Measurements from ENCODE around the gene SIRT7. TPM values are rescaled to one million over a fixed set of nuclear protein-coding genes. Genes with fewer than 3 reads are reported as not detected.

SIRT7 gene
- total RNA-seq, 1 experiment from 2014 or later: 51.6 TPM

DNA sequence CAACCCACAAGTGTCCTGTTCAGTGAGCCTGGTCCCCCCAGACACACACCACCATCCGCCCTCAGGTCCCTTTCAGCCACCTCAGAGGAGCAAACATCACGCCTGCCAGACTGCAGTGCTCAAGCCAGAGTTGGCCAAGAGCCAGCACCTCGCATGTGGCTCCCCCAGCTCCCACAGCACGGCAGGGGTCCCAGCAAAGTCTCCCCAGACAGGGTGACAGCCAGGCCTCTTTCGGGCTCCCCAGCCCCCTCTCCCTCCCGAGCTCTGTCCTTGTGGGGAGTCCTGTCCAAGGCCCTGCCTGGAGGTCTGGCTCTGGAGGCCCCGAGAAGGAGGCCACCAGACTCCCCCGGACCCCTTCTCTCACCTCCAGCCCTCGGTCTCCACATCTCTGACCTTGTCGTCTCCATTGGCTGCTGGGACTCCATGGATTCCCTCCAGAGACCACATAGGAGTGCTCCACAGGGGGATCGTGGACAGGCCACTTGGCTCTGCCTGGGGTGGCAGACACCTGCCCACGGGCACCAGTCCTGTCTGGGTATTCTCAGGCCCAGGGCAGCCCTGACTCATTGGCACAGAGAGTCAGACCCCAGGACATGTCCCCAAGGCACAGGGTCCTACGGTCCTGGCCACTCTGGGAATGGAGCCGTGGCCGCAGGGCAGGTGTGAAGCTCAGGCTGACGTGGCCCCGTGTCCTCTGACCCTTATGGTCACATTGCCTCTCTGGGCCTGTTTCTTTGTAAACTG is 30.8 kb upstream of the SIRT7 start:
- H3K4me3 ChIP-seq (ENCODE audit: low read length): no peak overlapping the region
- H2AFZ ChIP-seq (ENCODE audit: low read length): no peak overlapping the region
- CTCF ChIA-PET: no interaction called here
- no peaks in the 10 kb centered on the region for H3K36me3 ChIP-seq (ENCODE audit: low read depth, low read length)
- H3K27me3 ChIP-seq (ENCODE audit: low read length): no peaks in the 10 kb centered on the region
- no TSS peak for BruUV-seq (replicated peaks)
- no peak overlapping the region for H3K9ac ChIP-seq (ENCODE audit: low read length)
- no peak overlapping the region for H3K27ac ChIP-seq (ENCODE audit: low read length)
- no peaks in the 10 kb centered on the region for H3F3A ChIP-seq (ENCODE audit: low read length, unreplicated experiment)
- H4K20me1 ChIP-seq (ENCODE audit: low read length): no peaks in the 10 kb centered on the region
- POLR2A ChIA-PET (ENCODE audit: unreplicated experiment): no interaction called here
- no peak for TF ChIP-seq EZH2phosphoT487 (IDR thresholded peaks at IDR 0.05; ENCODE audit: borderline replicate concordance, low read length)
- TF ChIP-seq, protein P1, sequence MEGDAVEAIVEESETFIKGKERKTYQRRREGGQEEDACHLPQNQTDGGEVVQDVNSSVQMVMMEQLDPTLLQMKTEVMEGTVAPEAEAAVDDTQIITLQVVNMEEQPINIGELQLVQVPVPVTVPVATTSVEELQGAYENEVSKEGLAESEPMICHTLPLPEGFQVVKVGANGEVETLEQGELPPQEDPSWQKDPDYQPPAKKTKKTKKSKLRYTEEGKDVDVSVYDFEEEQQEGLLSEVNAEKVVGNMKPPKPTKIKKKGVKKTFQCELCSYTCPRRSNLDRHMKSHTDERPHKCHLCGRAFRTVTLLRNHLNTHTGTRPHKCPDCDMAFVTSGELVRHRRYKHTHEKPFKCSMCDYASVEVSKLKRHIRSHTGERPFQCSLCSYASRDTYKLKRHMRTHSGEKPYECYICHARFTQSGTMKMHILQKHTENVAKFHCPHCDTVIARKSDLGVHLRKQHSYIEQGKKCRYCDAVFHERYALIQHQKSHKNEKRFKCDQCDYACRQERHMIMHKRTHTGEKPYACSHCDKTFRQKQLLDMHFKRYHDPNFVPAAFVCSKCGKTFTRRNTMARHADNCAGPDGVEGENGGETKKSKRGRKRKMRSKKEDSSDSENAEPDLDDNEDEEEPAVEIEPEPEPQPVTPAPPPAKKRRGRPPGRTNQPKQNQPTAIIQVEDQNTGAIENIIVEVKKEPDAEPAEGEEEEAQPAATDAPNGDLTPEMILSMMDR (conservative IDR thresholded peaks at IDR 0.05; ENCODE audit: low read depth, low read length): no peak
- no peak for TF ChIP-seq EZH2 (IDR thresholded peaks at IDR 0.05; ENCODE audit: low read length, unreplicated experiment)
- no peak overlapping the region for H3K4me2 ChIP-seq (ENCODE audit: low read length)
- ATAC-seq (no peak), DNase-seq (no peak)
- no peaks in the 10 kb centered on the region for H3K79me2 ChIP-seq (ENCODE audit: low read length)
- no peaks in the 10 kb centered on the region for H3K9me3 ChIP-seq (ENCODE audit: low read length)
- intact Hi-C loops (cut with micrococcal nuclease): no loop called here
- no peaks in the 10 kb centered on the region for H3K9me2 ChIP-seq (replicated peaks; ENCODE audit: low read length)
- H3K4me1 ChIP-seq (ENCODE audit: insufficient read depth, low read length): no peaks in the 10 kb centered on the region

DNA sequence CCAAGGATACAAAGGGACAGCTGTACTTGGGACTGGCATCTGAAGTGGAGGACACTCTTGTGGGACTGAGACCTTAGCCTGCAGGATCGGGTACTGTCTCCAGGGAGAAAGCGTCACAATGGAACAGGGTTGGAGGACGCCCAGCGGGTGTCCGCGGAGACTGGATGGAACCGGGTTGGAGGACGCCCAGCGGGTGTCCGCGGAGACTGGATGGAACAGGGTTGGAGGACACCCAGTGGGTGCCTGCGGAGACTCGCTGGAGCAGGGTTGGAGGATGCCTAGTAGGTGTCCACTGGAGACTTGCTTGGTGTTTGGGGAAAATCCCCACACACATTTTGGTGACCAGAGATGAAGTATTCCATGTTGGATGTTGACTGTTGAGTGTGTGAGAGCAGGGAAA is 29.2 kb upstream of the SIRT7 start, which contains the start of gene MYADML2:
Gene MYADML2, minus strand, starts transcription at position 45 of the 400 bp plus-strand sequence. CDS start 5,492 bp downstream, outside the sequence.
- Histone ChIP-seq H4K20me1 (ENCODE audit: low read length) (no peaks in the 10 kb centered on the region), H3K79me2 (ENCODE audit: low read length) (no peaks in the 10 kb centered on the region), H3K9ac (ENCODE audit: low read length) (no peak within 1 kb of the TSS), H2AFZ (ENCODE audit: low read length) (no peak within 1 kb of the TSS), H3K36me3 (ENCODE audit: low read depth, low read length) (no peaks in the 10 kb centered on the region), H3K27me3 (ENCODE audit: low read length) (no peaks in the 10 kb centered on the region), H3K9me2 (replicated peaks; ENCODE audit: low read length) (no peaks in the 10 kb centered on the region), H3K4me3 (ENCODE audit: low read length) (no peak within 1 kb of the TSS), H3K27ac (ENCODE audit: low read length) (no peak within 1 kb of the TSS), H3K4me1 (ENCODE audit: insufficient read depth, low read length) (no peaks in the 10 kb centered on the region), H3K4me2 (ENCODE audit: low read length) (no peak within 1 kb of the TSS), H3F3A (ENCODE audit: low read length, unreplicated experiment) (no peaks in the 10 kb centered on the region), H3K9me3 (ENCODE audit: low read length) (no peaks in the 10 kb centered on the region)
- ATAC-seq: no peak
- DNase-seq: no peak
- BruUV-seq (replicated peaks): no TSS peak
- no peak for TF ChIP-seq EZH2phosphoT487 (IDR thresholded peaks at IDR 0.05; ENCODE audit: borderline replicate concordance, low read length)
- TF ChIP-seq EZH2 (IDR thresholded peaks at IDR 0.05; ENCODE audit: low read length, unreplicated experiment): no peak
- TF ChIP-seq, protein P1 (conservative IDR thresholded peaks at IDR 0.05; ENCODE audit: low read depth, low read length): no peak
- intact Hi-C loops (cut with micrococcal nuclease): no loop called here
- ChIA-PET CTCF (no interaction called here), POLR2A (ENCODE audit: unreplicated experiment) (no interaction called here)

GRCh38 chr17:81944858-81945257 is 26.9 kb upstream of the SIRT7 start:
- Histone ChIP-seq H3K4me1 (ENCODE audit: insufficient read depth, low read length) (no peaks in the 10 kb centered on the region), H3K9ac (ENCODE audit: low read length) (no peak overlapping the region), H3K9me3 (ENCODE audit: low read length) (no peaks in the 10 kb centered on the region), H3K4me2 (ENCODE audit: low read length) (no peak overlapping the region), H2AFZ (ENCODE audit: low read length) (no peak overlapping the region), H3K9me2 (replicated peaks; ENCODE audit: low read length) (no peaks in the 10 kb centered on the region), H3K27me3 (ENCODE audit: low read length) (no peaks in the 10 kb centered on the region), H3K27ac (ENCODE audit: low read length) (no peak overlapping the region), H3K79me2 (ENCODE audit: low read length) (no peaks in the 10 kb centered on the region), H3K4me3 (ENCODE audit: low read length) (no peak overlapping the region), H3F3A (ENCODE audit: low read length, unreplicated experiment) (no peaks in the 10 kb centered on the region), H3K36me3 (ENCODE audit: low read depth, low read length) (no peaks in the 10 kb centered on the region), H4K20me1 (ENCODE audit: low read length) (no peaks in the 10 kb centered on the region)
- no TSS peak for BruUV-seq (replicated peaks)
- DNase-seq (no peak), ATAC-seq (no peak)
- CTCF ChIA-PET: no interaction called here
- TF ChIP-seq, protein P1 (conservative IDR thresholded peaks at IDR 0.05; ENCODE audit: low read depth, low read length): no peak
- TF ChIP-seq EZH2 (IDR thresholded peaks at IDR 0.05; ENCODE audit: low read length, unreplicated experiment): no peak
- intact Hi-C loops (cut with micrococcal nuclease): no loop called here
- POLR2A ChIA-PET (ENCODE audit: unreplicated experiment): no interaction called here

Data from PC-3 (cell line).